ENCODE results near the gene CFAP54. TPM values are rescaled to one million over a fixed set of nuclear protein-coding genes. Genes with fewer than 3 reads are reported as not detected.
"Not testable (repeated sequence)": the region's sequence is repeated elsewhere in the genome, so short reads cannot be mapped to it uniquely, and the experiment has no call there.

Gene CFAP54
- polyA plus RNA-seq, 6 donors from 2014 or later = not detected

DNA sequence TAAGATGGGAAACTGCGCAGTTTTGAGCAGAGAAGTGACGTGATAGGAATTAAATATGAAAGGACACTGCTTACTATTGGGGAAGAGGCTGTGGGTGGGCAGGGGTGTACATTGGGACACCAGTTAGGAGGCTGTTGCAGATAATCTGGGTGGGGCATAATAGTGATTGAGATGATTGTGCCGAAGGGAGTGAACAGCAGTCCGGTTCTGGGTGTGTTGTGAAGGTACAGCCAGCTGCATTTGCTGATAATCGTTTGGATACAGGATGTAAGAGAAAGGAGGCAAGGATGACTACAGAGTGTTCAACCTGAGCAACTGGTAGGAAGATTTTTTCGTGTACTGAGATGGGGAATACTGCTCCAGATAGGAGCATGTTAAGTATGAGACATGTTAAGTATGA is 212.5 kb downstream of the CFAP54 start:
- Mint-ChIP-seq H3K9me3 (peaks cover 0 to 8% (median 4%) of the 10 kb centered on the region in 7 donors), H3K4me3 (no peak overlapping the region), H3K27ac (peak overlapping the region in 1 of 6 donors; percentile 0), H3K36me3 (no peaks in the 10 kb centered on the region), H3K4me1 (no peaks in the 10 kb centered on the region), H3K27me3 (peaks cover 7 to 29% (median 17%) of the 10 kb centered on the region in 3 donors)
- no peak for DNase-seq
- no peak for ATAC-seq (ENCODE audit: low read depth in 2 of 2)

DNA sequence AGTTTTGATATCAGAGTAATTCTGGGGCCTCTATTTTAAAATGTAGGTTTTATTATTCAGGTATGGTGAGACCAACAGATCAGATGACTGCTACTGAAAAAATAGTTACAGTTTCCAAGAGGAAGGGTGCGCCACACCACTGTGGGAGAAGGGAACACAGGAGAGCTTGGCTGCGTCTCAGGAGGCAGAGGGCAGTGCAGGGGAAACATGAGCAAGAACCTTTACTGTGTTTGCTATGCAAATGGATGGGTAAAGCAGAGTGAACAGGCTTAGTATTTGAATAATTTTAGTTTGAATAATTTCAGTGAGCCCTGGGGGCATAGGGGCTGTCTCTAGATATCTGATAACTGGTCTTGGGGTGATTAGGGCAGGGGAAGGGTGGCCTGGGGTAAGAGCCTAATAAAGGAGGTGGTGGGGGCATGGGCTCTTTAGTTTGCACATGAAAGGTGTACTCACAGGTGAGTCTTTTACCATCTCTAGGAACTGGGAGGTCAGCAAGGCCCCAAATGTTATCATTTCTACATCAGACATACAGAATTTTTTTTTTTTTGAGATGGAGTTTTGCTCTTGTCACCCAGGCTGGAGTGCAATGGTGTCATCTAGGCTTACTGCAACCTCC is 220.9 kb downstream of the CFAP54 start:
- Mint-ChIP-seq H3K9me3 (no peaks in the 10 kb centered on the region), H3K36me3 (no peaks in the 10 kb centered on the region), H3K27ac (no peak overlapping the region), H3K27me3 (peaks cover 0 to 8% (median 0%) of the 10 kb centered on the region in 3 donors), H3K4me3 (no peak overlapping the region), H3K4me1 (no peaks in the 10 kb centered on the region)
- DNase-seq (no peak), ATAC-seq (ENCODE audit: low read depth in 2 of 2) (no peak)

DNA sequence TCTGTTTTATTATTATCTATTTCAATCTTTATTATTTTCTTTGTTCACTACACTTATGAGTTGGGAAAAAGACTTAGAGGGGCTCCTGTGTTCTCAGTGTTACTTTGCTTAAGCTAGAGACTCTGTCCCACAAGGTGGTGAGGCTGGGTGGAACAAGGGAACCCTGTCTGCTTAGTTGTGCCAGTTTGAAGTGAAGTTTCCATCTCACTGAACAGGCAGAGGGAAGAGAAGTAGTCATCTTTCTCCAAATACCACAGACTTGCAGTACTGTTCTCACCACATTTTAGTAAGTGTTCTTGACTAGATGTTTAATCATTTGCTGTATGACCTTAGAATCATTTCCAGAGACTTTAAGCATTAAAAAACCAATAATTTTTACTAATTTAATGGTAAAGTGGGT is 222.0 kb downstream of the CFAP54 start:
- no peaks in the 10 kb centered on the region for H3K36me3 Mint-ChIP-seq
- no peak overlapping the region for H3K27ac Mint-ChIP-seq

DNA sequence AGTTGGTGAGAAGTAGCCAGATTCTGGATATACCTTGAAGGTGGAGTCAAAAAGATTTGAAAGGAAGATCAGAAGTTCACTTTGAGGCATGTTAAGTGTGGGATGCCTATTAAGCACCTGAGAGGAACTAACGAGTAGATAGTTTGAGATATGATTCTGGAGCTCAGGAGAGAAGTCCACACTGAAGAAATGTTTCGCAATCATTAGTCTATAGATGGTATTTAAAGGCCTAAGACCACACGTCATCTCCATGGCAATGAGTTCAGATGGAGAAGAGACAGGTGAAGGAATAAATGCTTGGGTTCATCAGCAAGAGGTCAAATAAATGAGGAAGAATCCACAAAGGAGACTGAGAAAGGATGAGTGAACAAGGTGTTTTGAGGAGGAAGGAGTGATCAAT is 224.8 kb downstream of the CFAP54 start:
- DNase-seq = no peak
- ATAC-seq (ENCODE audit: low read depth in 2 of 2) = no peak
- Mint-ChIP-seq H3K4me3 (no peak overlapping the region), H3K9me3 (no peaks in the 10 kb centered on the region), H3K36me3 (no peaks in the 10 kb centered on the region), H3K27me3 (peaks cover 0 to 8% (median 0%) of the 10 kb centered on the region in 3 donors), H3K4me1 (no peaks in the 10 kb centered on the region), H3K27ac (no peak overlapping the region)

More for the DNA sequence above, 222.0 kb downstream of the CFAP54 start:
- no peak for DNase-seq
- Mint-ChIP-seq H3K4me3 (peak overlapping the region in 1 of 8 donors; percentile 32), H3K9me3 (no peaks in the 10 kb centered on the region), H3K27me3 (peaks cover 0 to 8% (median 0%) of the 10 kb centered on the region in 3 donors), H3K4me1 (no peaks in the 10 kb centered on the region)
- no peak for ATAC-seq (ENCODE audit: low read depth in 2 of 2)

DNA sequence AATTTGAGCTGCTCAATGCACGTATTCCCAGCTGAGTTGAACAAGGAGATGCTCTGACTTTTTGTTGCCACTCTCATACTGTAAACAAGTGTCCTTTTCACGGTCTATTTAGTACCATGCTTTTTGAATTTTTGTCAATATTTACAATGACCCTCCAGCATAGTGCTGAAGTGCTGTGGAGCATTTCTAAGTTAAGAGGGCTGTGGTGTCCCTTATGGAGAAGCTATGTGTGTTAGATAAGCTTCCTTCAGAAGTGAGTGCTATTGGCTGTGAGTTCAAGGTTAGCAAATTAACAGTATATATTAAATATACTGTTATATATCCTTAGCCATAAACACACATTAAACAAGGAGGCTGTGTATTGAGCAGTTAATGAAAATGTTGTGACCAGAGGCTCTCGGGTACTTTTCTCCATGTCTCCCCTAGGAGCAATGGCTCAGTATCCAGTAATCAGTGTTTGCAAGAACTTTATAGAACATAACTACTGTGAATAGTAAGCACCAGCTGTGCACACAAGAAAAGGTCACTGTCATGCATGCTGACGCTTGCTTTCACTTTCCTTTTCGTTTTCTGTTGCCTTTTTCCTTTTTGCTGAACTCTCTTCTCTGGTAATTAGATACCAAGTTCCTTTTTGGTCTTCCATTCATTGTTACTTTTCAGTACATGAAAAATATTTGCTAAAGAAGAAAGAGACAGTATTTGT is 230.4 kb downstream of the CFAP54 start:
- H3K36me3 Mint-ChIP-seq = no peaks in the 10 kb centered on the region
- no peaks in the 10 kb centered on the region for H3K27me3 Mint-ChIP-seq
- H3K4me1 Mint-ChIP-seq = peaks cover 0 to 8% (median 7%) of the 10 kb centered on the region in 3 donors
- no peaks in the 10 kb centered on the region for H3K9me3 Mint-ChIP-seq
- DNase-seq (peak; percentile 6), ATAC-seq (ENCODE audit: low read depth in 2 of 2) (peak; percentile 66 to 76)
- peak overlapping the region in 4 of 6 donors; percentile 19 to 84 (median 58) for H3K27ac Mint-ChIP-seq
- peak overlapping the region; percentile 66 to 88 (median 80) for H3K4me3 Mint-ChIP-seq

DNA sequence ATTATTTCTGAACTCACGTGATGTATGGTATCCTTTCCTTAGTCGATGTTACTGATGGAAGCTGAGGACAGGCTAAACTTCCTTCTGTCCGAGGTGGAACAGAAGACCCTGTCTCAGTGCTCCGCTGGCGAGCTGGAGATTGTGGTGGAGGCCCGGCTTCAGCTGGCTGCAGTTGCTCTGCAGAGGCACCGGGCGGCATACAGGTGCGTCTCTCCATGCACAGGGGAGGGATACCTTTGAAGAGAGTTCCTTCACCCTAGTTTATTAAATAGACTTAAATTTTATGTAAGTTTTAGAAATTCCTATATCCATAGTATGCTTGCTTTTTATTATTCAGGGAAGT is 231.0 kb downstream of the CFAP54 start:
- ATAC-seq (ENCODE audit: low read depth in 2 of 2) (peak; percentile 43 to 48), DNase-seq (no peak)
- peak overlapping the region in 4 of 6 donors; percentile 19 to 84 (median 58) for H3K27ac Mint-ChIP-seq
- no peaks in the 10 kb centered on the region for H3K9me3 Mint-ChIP-seq
- no peaks in the 10 kb centered on the region for H3K36me3 Mint-ChIP-seq
- peak overlapping the region; percentile 66 to 88 (median 80) for H3K4me3 Mint-ChIP-seq
- no peaks in the 10 kb centered on the region for H3K27me3 Mint-ChIP-seq
- H3K4me1 Mint-ChIP-seq = peaks cover 0 to 8% (median 7%) of the 10 kb centered on the region in 3 donors

DNA sequence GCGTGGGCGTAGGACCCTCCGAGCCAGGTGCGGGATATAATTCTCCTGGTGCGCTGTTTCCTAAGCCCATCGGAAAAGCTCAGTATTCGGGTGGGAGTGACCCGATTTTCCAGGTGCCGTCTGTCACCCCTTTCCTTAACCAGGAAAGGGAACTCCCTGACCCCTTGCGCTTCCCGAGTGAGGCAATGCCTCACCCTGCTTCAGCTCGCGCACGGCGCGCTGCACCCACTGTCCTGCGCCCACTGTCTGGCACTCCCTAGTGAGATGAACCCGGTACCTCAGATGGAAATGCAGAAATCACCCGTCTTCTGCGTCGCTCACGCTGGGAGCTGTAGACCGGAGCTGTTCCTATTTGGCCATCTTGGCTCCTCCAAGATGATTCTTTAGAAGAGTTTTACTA is 240.1 kb downstream of the CFAP54 start:
- not testable (repeated sequence) for H3K9me3 Mint-ChIP-seq; ATAC-seq (ENCODE audit: low read depth in 2 of 2); H3K4me3 Mint-ChIP-seq; H3K4me1 Mint-ChIP-seq; H3K27ac Mint-ChIP-seq; H3K36me3 Mint-ChIP-seq; DNase-seq
- peaks cover 8 to 20% (median 8%) of the 10 kb centered on the region in 3 donors for H3K27me3 Mint-ChIP-seq

DNA sequence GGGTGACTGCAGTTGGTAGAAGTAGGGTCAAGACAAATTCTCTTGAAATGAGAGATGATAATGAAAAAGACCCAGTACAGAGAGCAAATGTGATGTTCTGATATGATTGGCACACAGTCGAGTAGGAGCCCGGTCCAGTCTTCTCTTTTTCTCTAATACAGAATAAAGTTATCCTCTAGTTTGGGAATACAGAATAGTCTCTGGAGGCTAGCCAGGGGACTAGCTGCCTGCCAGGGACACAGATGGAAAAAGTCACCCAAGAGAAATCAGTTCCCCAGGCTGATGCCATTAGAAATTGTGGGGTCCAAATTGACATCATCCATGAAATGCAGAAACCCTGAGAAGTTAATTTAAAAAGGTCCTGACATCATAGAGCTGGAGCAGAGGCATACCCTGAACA is 240.5 kb downstream of the CFAP54 start:
- Mint-ChIP-seq H3K4me3 (no peak overlapping the region), H3K27me3 (peaks cover 8 to 20% (median 8%) of the 10 kb centered on the region in 3 donors), H3K27ac (no peak overlapping the region), H3K4me1 (no peaks in the 10 kb centered on the region), H3K9me3 (peaks cover 0 to 2% (median 0%) of the 10 kb centered on the region in 7 donors), H3K36me3 (no peaks in the 10 kb centered on the region)
- no peak for ATAC-seq (ENCODE audit: low read depth in 2 of 2)
- DNase-seq = no peak

DNA sequence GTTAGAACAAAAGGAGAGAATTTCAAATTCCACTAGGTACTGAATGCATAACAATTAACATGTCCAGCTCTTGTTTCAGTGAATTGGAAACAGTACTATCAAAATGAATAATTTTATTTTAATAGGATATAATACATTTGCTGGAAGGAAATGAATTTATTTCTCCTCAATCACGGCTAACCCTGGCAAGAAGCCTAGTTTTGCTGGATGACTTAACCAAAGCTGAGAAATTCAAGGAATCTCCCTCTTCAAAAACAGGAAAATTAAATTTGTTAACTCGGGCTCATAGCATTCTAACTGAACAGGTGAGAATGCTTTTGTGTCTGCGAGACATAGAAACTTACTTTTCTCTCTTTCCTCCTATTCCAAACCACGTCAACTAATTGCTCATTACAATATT is 254.2 kb downstream of the CFAP54 start:
- Mint-ChIP-seq H3K9me3 (peaks cover 0 to 9% (median 2%) of the 10 kb centered on the region in 7 donors), H3K4me3 (no peak overlapping the region), H3K27me3 (peaks cover 6 to 19% (median 19%) of the 10 kb centered on the region in 3 donors), H3K36me3 (no peaks in the 10 kb centered on the region), H3K4me1 (no peaks in the 10 kb centered on the region), H3K27ac (no peak overlapping the region)
- no peak for ATAC-seq (ENCODE audit: low read depth in 2 of 2)
- no peak for DNase-seq

DNA sequence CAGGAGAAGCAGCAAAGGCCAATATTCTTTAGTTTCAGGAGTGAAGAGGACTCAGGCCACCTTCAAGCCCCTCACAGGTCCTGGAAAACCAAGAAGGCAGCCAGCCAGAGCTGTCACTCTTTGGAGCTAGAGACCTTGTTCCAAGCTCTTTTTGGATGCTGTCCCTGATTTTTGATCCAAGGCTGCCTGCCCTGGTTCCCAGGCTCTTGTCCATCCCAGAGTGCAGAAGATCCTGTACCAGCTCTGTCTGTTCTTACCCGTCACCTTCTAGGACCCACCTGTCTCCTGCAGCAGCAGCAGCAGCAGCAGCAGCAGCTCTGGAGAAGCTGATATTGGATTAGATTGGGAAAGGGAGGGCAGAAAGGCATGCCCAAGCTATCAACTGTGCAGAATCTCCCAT is 260.6 kb downstream of the CFAP54 start:
- Mint-ChIP-seq H3K27me3 (peaks cover 16 to 28% (median 19%) of the 10 kb centered on the region in 3 donors), H3K36me3 (no peaks in the 10 kb centered on the region), H3K9me3 (peaks cover 0 to 6% (median 2%) of the 10 kb centered on the region in 7 donors), H3K4me1 (no peaks in the 10 kb centered on the region), H3K27ac (no peak overlapping the region), H3K4me3 (no peak overlapping the region)
- no peak for ATAC-seq (ENCODE audit: low read depth in 2 of 2)
- no peak for DNase-seq

DNA sequence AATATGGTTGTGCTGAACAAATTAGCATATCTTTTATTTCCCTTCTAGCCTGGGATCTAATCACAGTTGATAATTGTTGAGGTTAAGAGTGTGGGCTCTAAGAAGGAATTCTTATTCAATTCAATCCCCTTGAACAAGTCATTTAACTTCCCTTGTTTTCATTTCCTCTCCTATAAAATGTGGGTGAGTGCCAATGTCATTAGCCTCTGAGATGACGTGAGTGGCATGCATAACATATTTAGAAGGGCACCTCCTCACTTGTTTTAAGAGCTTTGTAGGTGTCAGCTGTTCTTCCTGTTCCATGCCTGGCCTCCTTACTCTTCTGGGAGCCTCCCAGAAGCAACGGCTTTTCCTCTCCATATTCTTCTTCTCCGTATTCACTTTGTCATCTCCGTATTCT is 262.2 kb downstream of the CFAP54 start:
- Mint-ChIP-seq H3K27me3 (peaks cover 11 to 29% (median 22%) of the 10 kb centered on the region in 3 donors), H3K9me3 (peaks cover 0 to 4% (median 1%) of the 10 kb centered on the region in 7 donors), H3K4me3 (no peak overlapping the region), H3K27ac (no peak overlapping the region), H3K36me3 (no peaks in the 10 kb centered on the region), H3K4me1 (no peaks in the 10 kb centered on the region)
- ATAC-seq (ENCODE audit: low read depth in 2 of 2) (no peak), DNase-seq (no peak)

DNA sequence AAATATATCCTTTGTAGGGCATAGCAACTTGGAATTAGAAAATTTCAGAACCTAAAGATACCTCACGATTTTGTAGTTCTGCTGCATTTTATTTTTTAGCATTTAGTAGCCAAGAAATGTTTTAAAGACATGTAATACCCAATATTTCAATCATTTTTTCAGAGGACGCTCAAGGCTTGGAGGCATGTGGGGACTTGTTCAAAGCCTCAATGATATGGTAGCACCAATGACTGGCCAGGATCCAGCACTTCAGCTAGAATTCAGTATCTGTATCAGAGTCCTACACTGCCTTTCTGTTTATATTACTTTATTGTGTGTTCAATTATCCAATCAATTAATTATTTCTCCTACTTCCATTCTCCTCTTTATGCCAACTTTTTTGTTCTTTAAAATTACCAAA is 262.8 kb downstream of the CFAP54 start:
- H3K4me3 Mint-ChIP-seq = no peak overlapping the region
- peaks cover 8 to 25% (median 20%) of the 10 kb centered on the region in 3 donors for H3K27me3 Mint-ChIP-seq
- no peak for DNase-seq
- ATAC-seq (ENCODE audit: low read depth in 2 of 2) = no peak
- peaks cover 0 to 4% (median 0%) of the 10 kb centered on the region in 7 donors for H3K9me3 Mint-ChIP-seq
- H3K4me1 Mint-ChIP-seq = no peaks in the 10 kb centered on the region
- no peaks in the 10 kb centered on the region for H3K36me3 Mint-ChIP-seq
- no peak overlapping the region for H3K27ac Mint-ChIP-seq

DNA sequence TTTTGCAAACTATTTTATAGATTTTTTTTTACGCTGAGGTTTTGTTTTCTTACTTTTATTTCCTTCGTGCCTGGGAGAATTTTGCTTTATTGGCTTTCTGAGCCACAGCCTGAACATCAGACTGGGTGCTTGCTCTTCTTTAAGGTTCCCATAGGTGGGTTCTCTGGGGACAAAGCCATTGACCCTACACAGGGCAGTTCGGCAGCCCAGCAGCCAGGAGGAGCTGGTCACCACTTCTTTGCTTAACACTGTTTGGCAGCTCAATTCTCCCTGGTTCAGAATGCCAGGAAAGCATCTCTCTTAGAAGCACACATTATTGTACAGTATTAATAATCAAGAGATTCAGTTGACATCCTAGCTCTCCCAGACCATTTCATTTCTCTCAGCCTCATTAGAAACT is 276.9 kb downstream of the CFAP54 start:
- no peak for DNase-seq

DNA sequence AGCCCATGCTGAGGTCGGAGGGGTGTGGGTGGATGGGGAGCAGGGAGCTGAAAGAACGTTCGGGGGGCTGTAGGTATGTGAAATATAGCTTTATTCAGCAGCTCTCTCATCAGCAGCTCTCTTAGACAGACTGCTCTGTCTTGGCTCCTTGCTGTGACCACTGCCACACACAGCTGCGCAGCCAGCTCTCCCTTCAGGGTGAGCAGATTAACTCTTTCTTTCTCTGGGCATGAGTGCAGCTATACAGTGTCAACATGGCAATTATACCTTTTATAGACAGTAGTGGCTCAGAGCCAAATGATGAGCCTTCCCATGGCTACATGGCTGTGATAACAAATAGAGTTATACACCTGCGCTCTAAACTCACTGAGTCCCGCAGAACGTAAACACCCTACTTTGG is 280.0 kb downstream of the CFAP54 start:
- DNase-seq = no peak
- Mint-ChIP-seq H3K27me3 (peaks cover 11 to 15% (median 15%) of the 10 kb centered on the region in 3 donors), H3K9me3 (peaks cover 0 to 6% (median 3%) of the 10 kb centered on the region in 7 donors), H3K36me3 (no peaks in the 10 kb centered on the region), H3K27ac (peak overlapping the region in 1 of 6 donors; percentile 12), H3K4me3 (no peak overlapping the region), H3K4me1 (no peaks in the 10 kb centered on the region)
- no peak for ATAC-seq (ENCODE audit: low read depth in 2 of 2)

More for the DNA sequence above, 276.9 kb downstream of the CFAP54 start:
- Mint-ChIP-seq H3K36me3 (no peaks in the 10 kb centered on the region), H3K9me3 (peaks cover 0 to 1% (median 0%) of the 10 kb centered on the region in 7 donors), H3K4me1 (no peaks in the 10 kb centered on the region), H3K27me3 (peaks cover 12 to 15% (median 14%) of the 10 kb centered on the region in 3 donors), H3K27ac (no peak overlapping the region), H3K4me3 (no peak overlapping the region)
- no peak for ATAC-seq (ENCODE audit: low read depth in 2 of 2)
